Pancreas (tissue), 10 donors: ENCODE measurements around the gene ZNF670. TPM values are rescaled to one million over a fixed set of nuclear protein-coding genes. Genes with fewer than 3 reads are reported as not detected.
"Not testable (repeated sequence)": the region's sequence is repeated elsewhere in the genome, so short reads cannot be mapped to it uniquely, and the experiment has no call there.

Experiments used
- ATAC-seq, 4 donors: fragments of 200-7000 bp; cut with Tn5 transposase; one replicate each; pipeline versions ENCODE4 v1.8.0 to v1.9.1; 2020; ENCODE audit warnings: mild to moderate bottlenecking in 4 of 4, moderate library complexity in 4 of 4
- DNase-seq, 6 donors: peaks; one replicate each; pipeline ENCODE4 v3.0.0-alpha.2; 2020
- FAIRE-seq: peaks from 2 replicates; lab custom pipeline; 2012; peaks lifted over from hg19 to GRCh38; lab: Jason Lieb, UNC
- H3K27ac ChIP-seq, 4 donors: fragments of 200-600 bp; sonication (generic); 1 replicate in 3 of 4; 2 replicates in 1 of 4; pipeline versions ENCODE4 v1.5.0 to v1.8.0; 2020
- H3K27me3 ChIP-seq, 4 donors: fragments of 200-600 bp; one replicate each; pipeline ENCODE4 v1.8.0; 2021
- H3K36me3 ChIP-seq, 3 donors: fragments of 200-600 bp; sonication (generic) in 1 of 3; one replicate each; pipeline versions ENCODE4 v1.5.0 to v1.8.0; 2020 to 2021
- H3K4me1 ChIP-seq, 3 donors: fragments of 200-600 bp; one replicate each; pipeline ENCODE4 v1.8.0; 2021
- H3K4me3 ChIP-seq, 4 donors: fragments of 200-600 bp; sonication (generic) in 2 of 4; one replicate each; pipeline versions ENCODE4 v1.5.0 to v1.8.0; 2020 to 2021
- H3K9me3 ChIP-seq, 4 donors: fragments of 200-600 bp; one replicate each; pipeline ENCODE4 v1.8.0; 2021
- WGBS, 2 donors: extraction: QIAGEN DNeasy Blood & Tissue Kit; methylation state at CpG; one replicate each; pipeline ENCODE4 v1.1.7; 2013; 5-methylcytosine and 5-hydroxymethylcytosine counted together
- intact Hi-C, 3 donors: fragments of 100-400 bp; cut with DNase I; formaldehyde crosslinking; loops; one replicate each; pipeline versions ENCODE4 v1.11.1 to v1.14.2; 2022
- polyA plus RNA-seq, 2 donors: library from polyadenylated mRNA; stranded (reverse); fragments of 200-250 nt; gene quantifications; one replicate each; pipeline ENCODE4 v1.2.3, GENCODE V29; 2013
- total RNA-seq, 6 donors: library from RNA; stranded (reverse); fragmentation: NEBNext Ultra II Directional in 4 of 6; extraction: Animal tissue kit (Norgen Biotek cat#: 25700) in 4 of 6; gene quantifications; one replicate each; pipeline versions ENCODE4 v1.2.1 to v1.2.4, GENCODE V29; 2021 to 2023
- TF ChIP-seq, protein P1 (sequence below), 4 donors: fragments of 200-600 bp; sonication (generic) in 3 of 4; IDR thresholded peaks; one replicate each; pipeline versions ENCODE4 v1.5.0 to v1.8.0; 2021; ENCODE audit warnings: antibody characterized with exemption in 4 of 4
- donor health status: healthy with polysubstance abuse.
- donor health status: DM: no; HTN: no; CAD: no; lungs with moderate emphysema.
- donor health status: DM: no; HTN: no; CAD: no.
- donor health status: control.
- donor health status: control.
- donor health status: Bipolar disorder and iron deficiency.
- donor health status: DM: yes; HTN: yes; CAD: no.
- donor health status: DM: no; HTN: no; CAD: no.
- donor health status: DM: no; HTN: no; CAD: no.
- donor health status: DM: yes; HTN: yes; CAD: no.

Gene ZNF670
- total RNA-seq (1 to 10 TPM in 5 of 6 donors, under 1 TPM in 1; 0.74 to 2.3 (median 1.2) TPM), polyA plus RNA-seq (1 to 10 TPM in 1 of 2 donors, under 1 TPM in 1; 0.87 to 1.2 TPM)

DNA sequence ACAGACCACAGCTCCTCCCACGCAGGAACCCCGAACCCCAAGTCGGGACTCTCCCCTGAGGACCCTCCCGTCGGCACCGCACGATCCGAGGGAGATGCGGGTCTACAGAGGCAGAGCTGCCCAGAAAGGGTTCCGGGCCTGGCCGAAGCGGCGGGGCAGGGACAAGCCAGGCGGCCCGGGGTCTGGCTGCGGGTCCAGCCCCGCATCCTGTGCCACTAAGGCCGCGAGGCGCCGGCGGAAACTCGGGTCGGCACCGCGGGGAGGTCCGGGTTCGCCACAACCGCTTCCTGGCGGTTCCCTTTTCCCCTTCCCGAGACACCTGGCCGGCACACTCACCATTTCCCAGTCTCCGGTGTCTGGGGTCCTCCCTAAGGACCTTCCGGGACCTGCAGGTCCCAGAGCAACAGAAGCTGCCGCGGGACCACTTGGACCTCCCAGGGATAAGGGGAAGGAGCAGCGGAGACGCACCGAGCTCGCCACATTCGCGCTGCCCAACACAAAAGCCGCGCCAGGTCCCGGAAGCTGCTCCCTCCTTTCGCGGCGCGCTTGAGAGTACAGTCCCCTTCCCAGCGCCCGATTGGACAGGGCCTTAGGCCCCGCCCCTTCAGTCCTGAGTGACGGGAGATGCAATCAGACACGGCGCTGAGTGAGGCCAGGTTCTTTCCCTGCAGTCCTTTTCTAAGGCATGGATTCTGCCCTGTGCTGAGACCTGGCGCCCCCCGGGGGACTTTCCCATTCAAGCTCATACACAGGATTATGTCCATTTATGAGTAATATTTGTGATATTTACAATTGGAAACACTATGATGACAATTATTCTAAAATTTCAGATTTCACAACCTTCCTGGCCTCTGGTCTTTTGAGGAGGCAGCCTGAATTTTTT, at the start of gene ZNF670:
Gene ZNF670 (minus strand): TSS at position 554 of the 883 bp plus-strand sequence. CDS start 215 bp downstream, at position 339.
- Histone ChIP-seq H3K4me3 (peak within 1 kb of the TSS; percentile 74 to 96 (median 88)), H3K9me3 (no peaks in the 10 kb centered on the region), H3K27me3 (no peaks in the 10 kb centered on the region), H3K27ac (peak within 1 kb of the TSS; percentile 68 to 72 (median 70)), H3K4me1 (peaks cover 0 to 6% (median 0%) of the 10 kb centered on the region in 3 donors), H3K36me3 (no peaks in the 10 kb centered on the region)
- peak; percentile 20 for FAIRE-seq
- ATAC-seq: peak; percentile 99 to 100 (median 100)
- peak; percentile 91 to 96 (median 95) for DNase-seq
- intact Hi-C loops: no loop called here
- WGBS, 2 donors: 0 to 1% methylated on average over 41 to 57 of the region's 57 CpGs
- TF ChIP-seq, protein P1, sequence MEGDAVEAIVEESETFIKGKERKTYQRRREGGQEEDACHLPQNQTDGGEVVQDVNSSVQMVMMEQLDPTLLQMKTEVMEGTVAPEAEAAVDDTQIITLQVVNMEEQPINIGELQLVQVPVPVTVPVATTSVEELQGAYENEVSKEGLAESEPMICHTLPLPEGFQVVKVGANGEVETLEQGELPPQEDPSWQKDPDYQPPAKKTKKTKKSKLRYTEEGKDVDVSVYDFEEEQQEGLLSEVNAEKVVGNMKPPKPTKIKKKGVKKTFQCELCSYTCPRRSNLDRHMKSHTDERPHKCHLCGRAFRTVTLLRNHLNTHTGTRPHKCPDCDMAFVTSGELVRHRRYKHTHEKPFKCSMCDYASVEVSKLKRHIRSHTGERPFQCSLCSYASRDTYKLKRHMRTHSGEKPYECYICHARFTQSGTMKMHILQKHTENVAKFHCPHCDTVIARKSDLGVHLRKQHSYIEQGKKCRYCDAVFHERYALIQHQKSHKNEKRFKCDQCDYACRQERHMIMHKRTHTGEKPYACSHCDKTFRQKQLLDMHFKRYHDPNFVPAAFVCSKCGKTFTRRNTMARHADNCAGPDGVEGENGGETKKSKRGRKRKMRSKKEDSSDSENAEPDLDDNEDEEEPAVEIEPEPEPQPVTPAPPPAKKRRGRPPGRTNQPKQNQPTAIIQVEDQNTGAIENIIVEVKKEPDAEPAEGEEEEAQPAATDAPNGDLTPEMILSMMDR (IDR thresholded peaks at IDR 0.05): no peak

DNA sequence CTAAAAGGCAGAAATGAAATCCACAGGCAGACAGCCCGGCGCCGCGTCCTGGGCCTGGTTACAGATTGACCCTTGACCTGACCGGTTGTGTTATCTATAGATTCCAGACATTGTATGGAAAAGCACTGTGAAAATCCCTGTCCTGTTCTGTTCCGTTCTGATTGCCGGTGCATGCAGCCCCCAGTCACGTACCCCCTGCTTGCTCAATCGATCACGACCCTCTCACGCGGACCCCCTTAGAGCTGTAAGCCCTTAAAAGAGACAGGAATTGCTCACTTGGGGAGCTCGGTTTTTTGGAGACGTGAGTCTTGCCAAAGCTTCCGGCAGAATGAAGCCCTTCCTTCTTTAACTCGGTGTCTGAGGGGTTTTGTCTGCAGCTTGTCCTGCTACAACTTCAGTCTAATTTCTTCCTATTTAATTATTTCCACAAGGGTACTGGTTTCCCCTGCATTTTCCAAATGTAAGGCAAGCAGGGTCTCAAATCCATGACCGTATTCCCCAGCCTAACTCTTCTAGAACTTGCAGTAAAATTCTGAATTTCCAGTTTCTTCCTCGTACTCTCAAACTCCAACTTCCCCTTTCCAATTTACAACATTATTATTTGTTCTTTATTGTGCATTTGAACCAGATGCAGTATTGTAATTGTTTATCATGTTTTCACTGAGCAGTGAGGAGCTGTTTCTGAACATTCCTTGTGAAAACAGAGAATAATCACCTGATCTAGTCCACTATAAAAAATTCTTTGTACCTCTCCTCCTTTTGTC, 49.1 kb upstream of the ZNF670 start:
- Histone ChIP-seq H3K27ac (peak overlapping the region in 2 of 4 donors; percentile 44 to 59), H3K4me3 (peak overlapping the region in 1 of 4 donors; percentile 20)
- H3K9me3 ChIP-seq, ATAC-seq, H3K4me1 ChIP-seq, H3K36me3 ChIP-seq, FAIRE-seq, intact Hi-C loops, DNase-seq, H3K27me3 ChIP-seq: not testable (repeated sequence)
- WGBS, 2 donors: 56 to 86% methylated on average over 12 of the region's 18 CpGs

DNA sequence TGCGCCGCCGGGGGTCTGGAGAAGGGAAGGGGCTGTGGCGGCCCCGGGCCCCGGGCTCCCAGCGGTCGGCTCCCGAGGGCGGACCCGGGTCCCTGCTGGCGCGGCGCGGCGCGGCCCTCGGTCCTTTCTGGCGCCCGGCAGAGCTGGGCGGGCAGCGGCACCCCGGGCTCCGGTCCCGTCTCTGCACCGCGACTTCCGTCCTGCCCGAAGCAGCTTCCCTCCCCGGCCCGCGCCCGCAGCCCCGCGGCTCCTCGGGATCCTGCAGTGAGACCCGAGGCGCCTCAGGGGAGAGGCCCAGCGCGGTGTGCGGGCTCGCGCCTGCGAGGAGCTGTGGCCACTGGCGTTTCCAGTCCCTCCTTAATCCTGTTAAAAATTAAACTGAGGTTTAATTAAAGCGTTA, 48.0 kb upstream of the ZNF670 start:
- DNase-seq, H3K36me3 ChIP-seq, H3K4me1 ChIP-seq, H3K4me3 ChIP-seq, H3K9me3 ChIP-seq, H3K27ac ChIP-seq, H3K27me3 ChIP-seq, intact Hi-C loops, FAIRE-seq: not testable (repeated sequence)
- no CpG with 5 or more reads among the region's 46 CpGs for WGBS, 2 donors
- ATAC-seq: peak; percentile 73 to 84 (median 78)

DNA sequence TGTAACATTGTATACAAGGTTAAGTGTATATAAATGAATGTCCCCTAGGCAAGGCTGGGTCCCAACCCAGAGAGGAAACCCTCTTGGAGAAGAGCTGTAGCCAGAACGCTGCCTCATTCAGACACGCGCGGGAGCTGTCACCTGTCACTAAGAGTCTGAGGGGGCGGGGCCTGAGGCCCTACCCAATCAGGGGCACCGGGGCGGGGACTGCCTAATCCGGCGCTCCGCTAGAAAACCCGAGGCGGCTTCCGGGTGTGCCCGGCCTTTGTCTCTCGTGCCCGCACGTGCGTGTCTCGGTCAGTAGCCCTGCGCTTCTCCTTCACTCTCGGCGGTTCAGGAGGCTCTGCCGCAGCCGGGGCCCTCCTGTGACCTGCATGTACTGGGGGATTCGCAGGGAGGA, 47.6 kb upstream of the ZNF670 start:
- H3K4me3 ChIP-seq, H3K4me1 ChIP-seq, H3K27ac ChIP-seq, H3K36me3 ChIP-seq, intact Hi-C loops, DNase-seq, H3K9me3 ChIP-seq, H3K27me3 ChIP-seq: not testable (repeated sequence)
- FAIRE-seq (peak; percentile 97), ATAC-seq (peak; percentile 99 to 100 (median 100))
- no CpG with 5 or more reads among the region's 25 CpGs for WGBS, 2 donors

DNA sequence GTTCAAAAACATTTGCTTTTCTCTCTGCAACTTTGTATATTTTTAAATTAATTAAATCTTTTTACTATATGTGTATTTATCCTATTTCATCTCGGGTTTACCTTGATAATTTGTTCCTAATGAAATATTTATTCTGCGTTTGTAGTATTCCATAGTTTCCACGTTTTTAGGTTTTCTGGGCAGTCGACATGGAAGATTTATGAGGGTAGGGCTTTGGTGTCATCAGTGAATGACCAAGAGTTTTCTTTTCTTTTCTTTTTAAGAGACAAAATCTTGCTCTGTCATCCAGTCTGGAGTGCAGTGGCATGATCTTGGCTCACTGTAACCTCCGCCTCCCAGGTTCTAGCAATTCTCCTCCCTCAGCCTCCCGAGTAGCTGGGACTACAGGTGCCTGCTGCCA, 42.8 kb upstream of the ZNF670 start:
- intact Hi-C loops: no loop called here
- Histone ChIP-seq H3K36me3 (no peaks in the 10 kb centered on the region), H3K27ac (no peak overlapping the region), H3K4me3 (no peak overlapping the region), H3K9me3 (no peaks in the 10 kb centered on the region), H3K4me1 (no peaks in the 10 kb centered on the region), H3K27me3 (no peaks in the 10 kb centered on the region)
- no peak for DNase-seq
- no peak for ATAC-seq
- no peak for FAIRE-seq
- TF ChIP-seq, protein P1 (IDR thresholded peaks at IDR 0.05): no peak
- WGBS, 2 donors: 54 to 64% methylated on average over 6 of the region's 6 CpGs

DNA sequence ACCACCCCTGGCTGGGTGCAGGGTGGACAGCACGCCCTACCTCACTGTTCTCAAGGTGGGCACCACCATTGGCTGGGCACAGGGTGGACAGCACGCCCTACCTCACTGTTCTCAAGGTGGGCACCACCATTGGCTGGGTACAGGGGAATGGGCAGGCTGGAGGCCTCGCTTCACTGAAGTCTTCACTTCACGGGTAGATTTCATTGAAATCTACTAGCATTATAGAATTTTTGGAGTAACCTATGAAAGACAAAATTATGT, 41.7 kb upstream of the ZNF670 start:
- H3K4me1 ChIP-seq, DNase-seq, intact Hi-C loops, H3K27me3 ChIP-seq, H3K9me3 ChIP-seq, ATAC-seq, H3K36me3 ChIP-seq, FAIRE-seq, H3K4me3 ChIP-seq, H3K27ac ChIP-seq: not testable (repeated sequence)
- WGBS, 2 donors: 78 to 90% methylated on average over 4 of the region's 4 CpGs
